GM23338 (cell line): Measurements from ENCODE around the gene UBE3B. TPM values are rescaled to one million over a fixed set of nuclear protein-coding genes. Genes with fewer than 3 reads are reported as not detected.

Experiments
- ATAC-seq: fragments of 200-7000 bp; cut with Tn5 transposase; 3 replicates; pipeline ENCODE4 v1.9.1; 2020
- DNase-seq: peaks from one replicate; pipeline ENCODE4 v3.0.0-alpha.2; 2015; ENCODE audit warnings: low spot score
- H2AFZ ChIP-seq: fragments of 200-600 bp; sonication (generic); 2 replicates; pipeline ENCODE4 v1.8.0; 2016; ENCODE audit warnings: antibody characterized with exemption, mild to moderate bottlenecking, moderate library complexity
- H3F3A ChIP-seq: fragments of 200-600 bp; sonication (generic); replicated peaks from 2 replicates; pipeline ENCODE4 v1.8.0; 2017; ENCODE audit warnings: antibody characterized with exemption, mixed run types, low read depth
- H3K27ac ChIP-seq: fragments of 200-600 bp; sonication (generic); 2 replicates; pipeline ENCODE4 v1.6.1; 2016; ENCODE audit warnings: low read depth
- H3K27me3 ChIP-seq: fragments of 200-600 bp; sonication (generic); 2 replicates; pipeline ENCODE4 v1.8.0; 2016; ENCODE audit warnings: mild to moderate bottlenecking, mixed run types, moderate library complexity; ENCODE audit not compliant: insufficient read depth
- H3K36me3 ChIP-seq: fragments of 200-600 bp; sonication (generic); 2 replicates; pipeline ENCODE4 v1.8.0; 2016; ENCODE audit warnings: mild to moderate bottlenecking; ENCODE audit not compliant: insufficient read depth
- H3K4me1 ChIP-seq: fragments of 200-600 bp; sonication (generic); 2 replicates; pipeline ENCODE4 v1.8.0; 2016; ENCODE audit warnings: mild to moderate bottlenecking, moderate library complexity; ENCODE audit not compliant: insufficient read depth
- H3K4me2 ChIP-seq: fragments of 200-600 bp; sonication (generic); 2 replicates; pipeline ENCODE4 v1.7.1; 2017; ENCODE audit warnings: mixed run types
- H3K4me3 ChIP-seq: fragments of 200-600 bp; sonication (generic); 2 replicates; pipeline ENCODE4 v1.6.1; 2016; ENCODE audit warnings: mixed run types
- H3K79me2 ChIP-seq: fragments of 200-600 bp; sonication (generic); replicated peaks from 2 replicates; pipeline ENCODE4 v1.8.0; 2017; ENCODE audit warnings: mild to moderate bottlenecking; ENCODE audit not compliant: insufficient read depth
- H3K9me2 ChIP-seq: fragments of 200-600 bp; sonication (generic); 2 replicates; pipeline ENCODE4 v1.8.0; 2017; ENCODE audit not compliant: insufficient read depth
- H4K20me1 ChIP-seq: fragments of 200-600 bp; sonication (generic); replicated peaks from 2 replicates; pipeline ENCODE4 v1.8.0; 2017; ENCODE audit warnings: mild to moderate bottlenecking; ENCODE audit not compliant: insufficient read depth
- H3K27ac Mint-ChIP-seq: 2 replicates; pipeline ENCODE4 v1.8.0; 2020; ENCODE audit warnings: inconsistent platforms, mild to moderate bottlenecking, moderate library complexity, mixed read lengths
- H3K27me3 Mint-ChIP-seq: 3 replicates; pipeline ENCODE4 v1.8.0; 2022; ENCODE audit warnings: low read depth, mild to moderate bottlenecking, moderate library complexity, mixed read lengths, inconsistent platforms; ENCODE audit not compliant: insufficient read depth, poor library complexity
- H3K36me3 Mint-ChIP-seq: 3 replicates; pipeline ENCODE4 v1.8.0; 2021; ENCODE audit warnings: low read depth, mild to moderate bottlenecking, inconsistent platforms, moderate library complexity, mixed read lengths
- H3K4me1 Mint-ChIP-seq: 3 replicates; pipeline ENCODE4 v1.8.0; 2020; ENCODE audit warnings: mild to moderate bottlenecking, inconsistent platforms, mixed read lengths
- H3K4me3 Mint-ChIP-seq: 3 replicates; pipeline ENCODE4 v1.8.0; 2021; ENCODE audit warnings: moderate library complexity, mild to moderate bottlenecking, inconsistent platforms, mixed read lengths
- H3K9me3 Mint-ChIP-seq: 3 replicates; pipeline ENCODE4 v1.8.0; 2020; ENCODE audit warnings: moderate library complexity, mild to moderate bottlenecking, inconsistent platforms, mixed read lengths
- CREB1 ChIP-seq: fragments of 250-450 bp; sonication (Bioruptor Pico); IDR thresholded peaks from 2 replicates; pipeline ENCODE4 v1.5.0; 2020; ENCODE audit warnings: low read depth, mild to moderate bottlenecking, moderate library complexity
- JUNB ChIP-seq: IDR thresholded peaks from one replicate; pipeline ENCODE4 v1.6.1; 2016; ENCODE audit warnings: antibody characterized with exemption; ENCODE audit not compliant: unreplicated experiment
- POLR2AphosphoS5 ChIP-seq: IDR thresholded peaks from 2 replicates; pipeline ENCODE4 v1.6.1; 2016; ENCODE audit warnings: antibody characterized with exemption, low read depth
- STAT1 ChIP-seq: IDR thresholded peaks from one replicate; pipeline ENCODE4 v1.6.1; 2016; ENCODE audit warnings: antibody characterized with exemption; ENCODE audit not compliant: unreplicated experiment
- ZNF114 ChIP-seq: fragments of 250-450 bp; sonication (Bioruptor Pico); IDR thresholded peaks from 2 replicates; pipeline ENCODE4 v1.5.0; 2020; ENCODE audit warnings: mild to moderate bottlenecking, moderate library complexity
- ZNF331 ChIP-seq: fragments of 250-450 bp; sonication (Bioruptor Pico); IDR thresholded peaks from 2 replicates; pipeline ENCODE4 v1.5.0; 2020; ENCODE audit warnings: low read depth, mild to moderate bottlenecking, moderate library complexity
- polyA plus RNA-seq: library from polyadenylated mRNA; unstranded; fragments of >200 nt; fragmentation: Nextera tagmentation; extraction: Ambion mirVana; gene quantifications from 2 replicates; pipeline ENCODE4 v1.2.1, GENCODE V29; 2016
- total RNA-seq: library from RNA; depleted of rRNA; stranded (reverse); fragments of >200 nt; shearing (Covaris generic); gene quantifications from 2 replicates; pipeline ENCODE4 v1.2.3, GENCODE V29; 2014
- TF ChIP-seq, protein P1 (sequence below): IDR thresholded peaks from one replicate; pipeline ENCODE4 v1.6.1; 2018; ENCODE audit warnings: antibody characterized with exemption; ENCODE audit not compliant: unreplicated experiment
- TF ChIP-seq, protein P2 (sequence below), 2 experiments: fragments of 200-600 bp in 1 of 2; sonication (generic) in 1 of 2; conservative IDR thresholded peaks; 2 replicates each; pipeline versions ENCODE4 v1.5.1 to v1.6.1; 2016 to 2017; ENCODE audit warnings: antibody characterized with exemption in 2 of 2, low read depth in 2 of 2, mild to moderate bottlenecking in 2 of 2, moderate library complexity in 1 of 2

The UBE3B gene
- total and polyA plus RNA-seq, 2 experiments from 2014 or later, result 20.8 TPM

DNA sequence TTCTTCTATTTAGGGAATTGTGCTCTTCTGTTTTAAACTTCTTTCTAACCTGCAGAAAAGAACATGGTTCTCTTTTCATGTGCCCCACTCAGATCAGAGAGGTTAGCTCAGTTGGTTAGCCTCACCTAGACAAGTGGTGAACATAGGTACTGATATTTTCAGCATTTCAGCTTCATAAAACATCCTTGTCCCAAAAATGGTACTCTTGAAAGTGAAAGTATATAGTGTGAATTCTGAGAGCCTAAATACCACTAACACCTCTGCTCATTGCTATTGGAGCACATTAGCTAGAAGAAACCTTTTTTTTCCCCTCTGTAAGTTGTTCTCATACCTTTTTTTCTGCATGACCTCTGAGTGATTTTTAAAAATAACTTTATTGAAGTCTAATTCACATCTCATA is 17.6 kb downstream of the UBE3B start:
- H3K36me3 Mint-ChIP-seq, result peaks cover 47% of the 10 kb centered on the region

GRCh38 chr12:109496306-109496705 is 18.9 kb downstream of the UBE3B start:
- Mint-ChIP-seq H3K4me3 (no peak overlapping the region), H3K4me1 (no peaks in the 10 kb centered on the region), H3K9me3 (peaks cover 13% of the 10 kb centered on the region), H3K27ac (no peak overlapping the region), H3K36me3 (peaks cover 45% of the 10 kb centered on the region), H3K27me3 (peaks cover 2% of the 10 kb centered on the region)
- no peak overlapping the region for H2AFZ ChIP-seq
- ATAC-seq (no peak), DNase-seq (no peak)
- no peaks in the 10 kb centered on the region for H3K9me2 ChIP-seq
- H3K4me2 ChIP-seq, result no peak overlapping the region
- no peaks in the 10 kb centered on the region for H3K4me1 ChIP-seq
- no peaks in the 10 kb centered on the region for H3K27me3 ChIP-seq
- H4K20me1 ChIP-seq, result no peaks in the 10 kb centered on the region
- H3K79me2 ChIP-seq, result no peaks in the 10 kb centered on the region
- H3K36me3 ChIP-seq, result peaks cover 26% of the 10 kb centered on the region; the same call in 1 of the 2 replicates
- no peak overlapping the region for H3K4me3 ChIP-seq
- H3F3A ChIP-seq, result no peaks in the 10 kb centered on the region
- no peak overlapping the region for H3K27ac ChIP-seq
- TF ChIP-seq POLR2AphosphoS5 (no peak), JUNB (no peak), ZNF331 (CRISPR knock-in tag) (no peak), CREB1 (CRISPR knock-in tag) (no peak), ZNF114 (no peak)
- TF ChIP-seq, protein P1, sequence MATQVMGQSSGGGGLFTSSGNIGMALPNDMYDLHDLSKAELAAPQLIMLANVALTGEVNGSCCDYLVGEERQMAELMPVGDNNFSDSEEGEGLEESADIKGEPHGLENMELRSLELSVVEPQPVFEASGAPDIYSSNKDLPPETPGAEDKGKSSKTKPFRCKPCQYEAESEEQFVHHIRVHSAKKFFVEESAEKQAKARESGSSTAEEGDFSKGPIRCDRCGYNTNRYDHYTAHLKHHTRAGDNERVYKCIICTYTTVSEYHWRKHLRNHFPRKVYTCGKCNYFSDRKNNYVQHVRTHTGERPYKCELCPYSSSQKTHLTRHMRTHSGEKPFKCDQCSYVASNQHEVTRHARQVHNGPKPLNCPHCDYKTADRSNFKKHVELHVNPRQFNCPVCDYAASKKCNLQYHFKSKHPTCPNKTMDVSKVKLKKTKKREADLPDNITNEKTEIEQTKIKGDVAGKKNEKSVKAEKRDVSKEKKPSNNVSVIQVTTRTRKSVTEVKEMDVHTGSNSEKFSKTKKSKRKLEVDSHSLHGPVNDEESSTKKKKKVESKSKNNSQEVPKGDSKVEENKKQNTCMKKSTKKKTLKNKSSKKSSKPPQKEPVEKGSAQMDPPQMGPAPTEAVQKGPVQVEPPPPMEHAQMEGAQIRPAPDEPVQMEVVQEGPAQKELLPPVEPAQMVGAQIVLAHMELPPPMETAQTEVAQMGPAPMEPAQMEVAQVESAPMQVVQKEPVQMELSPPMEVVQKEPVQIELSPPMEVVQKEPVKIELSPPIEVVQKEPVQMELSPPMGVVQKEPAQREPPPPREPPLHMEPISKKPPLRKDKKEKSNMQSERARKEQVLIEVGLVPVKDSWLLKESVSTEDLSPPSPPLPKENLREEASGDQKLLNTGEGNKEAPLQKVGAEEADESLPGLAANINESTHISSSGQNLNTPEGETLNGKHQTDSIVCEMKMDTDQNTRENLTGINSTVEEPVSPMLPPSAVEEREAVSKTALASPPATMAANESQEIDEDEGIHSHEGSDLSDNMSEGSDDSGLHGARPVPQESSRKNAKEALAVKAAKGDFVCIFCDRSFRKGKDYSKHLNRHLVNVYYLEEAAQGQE, result no peak
- TF ChIP-seq, protein P2, sequence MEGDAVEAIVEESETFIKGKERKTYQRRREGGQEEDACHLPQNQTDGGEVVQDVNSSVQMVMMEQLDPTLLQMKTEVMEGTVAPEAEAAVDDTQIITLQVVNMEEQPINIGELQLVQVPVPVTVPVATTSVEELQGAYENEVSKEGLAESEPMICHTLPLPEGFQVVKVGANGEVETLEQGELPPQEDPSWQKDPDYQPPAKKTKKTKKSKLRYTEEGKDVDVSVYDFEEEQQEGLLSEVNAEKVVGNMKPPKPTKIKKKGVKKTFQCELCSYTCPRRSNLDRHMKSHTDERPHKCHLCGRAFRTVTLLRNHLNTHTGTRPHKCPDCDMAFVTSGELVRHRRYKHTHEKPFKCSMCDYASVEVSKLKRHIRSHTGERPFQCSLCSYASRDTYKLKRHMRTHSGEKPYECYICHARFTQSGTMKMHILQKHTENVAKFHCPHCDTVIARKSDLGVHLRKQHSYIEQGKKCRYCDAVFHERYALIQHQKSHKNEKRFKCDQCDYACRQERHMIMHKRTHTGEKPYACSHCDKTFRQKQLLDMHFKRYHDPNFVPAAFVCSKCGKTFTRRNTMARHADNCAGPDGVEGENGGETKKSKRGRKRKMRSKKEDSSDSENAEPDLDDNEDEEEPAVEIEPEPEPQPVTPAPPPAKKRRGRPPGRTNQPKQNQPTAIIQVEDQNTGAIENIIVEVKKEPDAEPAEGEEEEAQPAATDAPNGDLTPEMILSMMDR (conservative IDR thresholded peaks at IDR 0.05; ENCODE audit: low read depth in 2 of 2), result no peak

More for the DNA sequence above, 17.6 kb downstream of the UBE3B start:
- no peaks in the 10 kb centered on the region for H3K4me1 ChIP-seq
- no peak overlapping the region for H3K4me3 ChIP-seq
- Mint-ChIP-seq H3K4me3 (no peak overlapping the region), H3K9me3 (peaks cover 13% of the 10 kb centered on the region), H3K27ac (no peak overlapping the region), H3K27me3 (peaks cover 2% of the 10 kb centered on the region), H3K4me1 (no peaks in the 10 kb centered on the region)
- DNase-seq, result no peak
- H3K36me3 ChIP-seq, result peaks cover 26% of the 10 kb centered on the region
- no peak for TF ChIP-seq STAT1
- no peak for TF ChIP-seq POLR2AphosphoS5
- TF ChIP-seq, protein P1, result no peak
- H4K20me1 ChIP-seq, result no peaks in the 10 kb centered on the region
- no peaks in the 10 kb centered on the region for H3K27me3 ChIP-seq
- no peaks in the 10 kb centered on the region for H3F3A ChIP-seq
- H3K9me2 ChIP-seq, result no peaks in the 10 kb centered on the region
- ATAC-seq, result no peak
- H3K4me2 ChIP-seq, result no peak overlapping the region
- H2AFZ ChIP-seq, result no peak overlapping the region
- H3K79me2 ChIP-seq, result no peaks in the 10 kb centered on the region
- H3K27ac ChIP-seq, result no peak overlapping the region
